IPS-18c (cell line): ENCODE results near the gene NHLRC2.
"Not testable (repeated sequence)": the region's sequence is repeated elsewhere in the genome, so short reads cannot be mapped to it uniquely, and the experiment has no call there.

Source experiments
- H3K4me3 ChIP-seq: 2 replicates; pipeline ENCODE4 v1.7.0; 2013; ENCODE audit warnings: low read depth, mild to moderate bottlenecking, low read length, moderate library complexity; ENCODE audit not compliant: insufficient read depth
- H3K9me3 ChIP-seq: one replicate; pipeline ENCODE4 v1.6.1; 2013; ENCODE audit warnings: mild to moderate bottlenecking, low read length, moderate library complexity; ENCODE audit not compliant: control insufficient read depth, insufficient read depth

NHLRC2 gene

DNA sequence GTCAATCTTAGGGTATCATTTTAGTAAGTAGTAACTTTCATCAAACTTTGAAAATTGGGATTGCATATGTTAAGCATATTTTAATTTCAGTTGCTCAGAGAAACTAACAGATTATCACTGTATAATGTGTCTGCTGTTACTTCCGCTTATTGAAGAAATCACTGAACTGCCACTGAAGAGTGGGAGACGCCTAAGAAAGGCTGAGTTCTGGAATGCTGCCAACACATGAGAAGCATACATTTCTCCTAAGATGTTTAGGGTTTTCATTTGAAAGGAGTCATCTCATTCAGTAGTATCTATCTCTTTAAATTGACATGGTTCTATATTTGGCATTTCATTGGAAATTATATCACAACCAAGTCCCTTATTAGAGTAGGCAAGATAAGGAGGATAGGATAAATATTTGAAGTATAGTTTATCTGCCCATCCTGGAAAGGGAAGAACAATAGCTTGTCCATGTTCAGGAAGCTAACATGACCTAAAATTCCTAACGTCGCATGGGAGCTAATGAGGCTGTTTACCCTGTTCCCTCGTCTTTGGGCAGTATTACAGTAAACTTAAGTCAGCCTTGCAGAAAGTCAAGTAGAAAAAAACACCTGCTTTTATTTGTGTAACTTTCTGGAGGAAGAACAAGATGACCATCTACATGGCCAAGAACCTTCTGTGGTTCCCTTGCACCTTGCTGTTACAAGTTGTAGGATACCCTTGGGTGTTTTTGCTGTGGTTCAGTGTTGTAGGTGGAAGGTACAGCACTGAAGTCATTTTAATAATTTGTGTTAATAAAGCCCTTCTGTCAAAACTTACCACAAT is 67.3 kb downstream of the NHLRC2 start:
- Histone ChIP-seq H3K9me3 (peaks cover 4% of the 10 kb centered on the region), H3K4me3 (no peak overlapping the region)

DNA sequence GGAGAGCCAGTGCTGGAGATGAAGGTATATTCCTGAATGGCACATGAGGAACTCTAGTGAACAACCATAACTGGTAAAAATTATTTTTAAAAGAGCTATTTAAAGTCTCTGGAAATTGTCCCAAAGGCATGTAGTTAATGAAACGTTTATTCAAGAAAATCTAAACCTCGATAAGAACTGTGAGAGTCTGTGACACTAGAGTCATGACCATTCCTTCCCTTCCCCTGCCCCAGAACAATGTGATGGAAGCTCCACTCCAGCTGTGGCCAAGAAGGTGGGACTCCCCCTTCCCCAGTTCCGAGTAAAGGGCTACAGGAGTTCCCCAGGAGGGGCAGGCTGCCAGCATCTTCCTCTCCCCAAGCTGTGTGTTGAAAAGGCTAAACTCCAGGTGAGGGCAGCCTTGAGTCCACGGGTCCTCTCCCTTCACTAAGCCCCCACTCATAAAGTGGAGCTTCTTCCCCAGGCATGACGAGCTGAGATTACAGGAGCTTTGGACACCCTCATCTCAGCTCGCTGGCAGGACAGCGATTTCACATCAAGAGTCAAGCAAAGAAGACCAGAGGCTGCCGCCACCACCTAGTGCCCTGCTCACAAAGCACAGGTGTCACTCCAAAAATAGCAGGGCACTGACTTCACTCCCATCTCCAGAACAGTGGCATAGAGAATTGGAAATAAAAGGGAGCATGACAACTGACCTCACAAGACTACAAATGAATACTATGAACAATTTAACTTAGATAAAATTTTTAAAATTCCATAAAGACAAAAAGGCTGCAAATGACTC is 68.5 kb downstream of the NHLRC2 start:
- Histone ChIP-seq H3K4me3 (no peak overlapping the region), H3K9me3 (peaks cover 4% of the 10 kb centered on the region)

DNA sequence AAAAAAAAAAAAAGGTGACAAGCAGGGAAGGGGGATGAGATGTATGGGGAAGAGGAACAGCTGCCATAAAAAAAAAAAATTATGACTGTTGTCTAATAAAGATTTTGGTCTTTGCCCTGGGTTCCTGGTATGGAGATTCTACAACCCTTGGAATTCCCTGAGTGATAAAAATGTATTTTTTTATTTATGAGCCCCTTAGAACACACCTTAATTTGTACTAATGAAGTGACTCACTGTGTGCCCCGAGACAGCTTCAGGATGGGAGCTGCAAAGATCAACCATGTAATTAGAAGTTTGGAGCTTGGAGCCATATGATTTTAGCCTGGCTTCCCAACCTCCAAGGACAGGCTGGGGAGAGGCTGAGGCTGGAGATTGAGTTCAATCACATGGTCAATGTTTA is 69.7 kb downstream of the NHLRC2 start:
- peaks cover 4% of the 10 kb centered on the region for H3K9me3 ChIP-seq
- no peak overlapping the region for H3K4me3 ChIP-seq

DNA sequence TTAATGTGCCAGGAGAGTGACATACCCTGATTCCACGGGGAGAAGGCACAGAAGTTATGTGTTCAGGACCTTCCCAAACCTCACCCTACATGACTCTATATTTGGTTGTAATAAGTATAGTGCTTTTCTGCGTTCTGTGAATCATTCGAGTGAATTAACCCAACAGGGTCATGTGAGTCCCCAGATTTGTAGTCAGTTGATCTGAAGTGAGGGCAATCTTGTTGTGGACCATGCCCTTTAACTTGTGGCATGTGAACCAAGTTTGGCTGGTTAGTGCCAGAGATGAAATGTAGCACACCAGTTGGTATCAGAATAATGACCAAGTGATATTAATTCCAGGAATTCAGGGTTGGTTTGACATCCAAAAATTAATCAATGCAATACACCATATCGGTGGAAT is 70.2 kb downstream of the NHLRC2 start:
- H3K4me3 ChIP-seq: no peak overlapping the region
- peaks cover 4% of the 10 kb centered on the region for H3K9me3 ChIP-seq

DNA sequence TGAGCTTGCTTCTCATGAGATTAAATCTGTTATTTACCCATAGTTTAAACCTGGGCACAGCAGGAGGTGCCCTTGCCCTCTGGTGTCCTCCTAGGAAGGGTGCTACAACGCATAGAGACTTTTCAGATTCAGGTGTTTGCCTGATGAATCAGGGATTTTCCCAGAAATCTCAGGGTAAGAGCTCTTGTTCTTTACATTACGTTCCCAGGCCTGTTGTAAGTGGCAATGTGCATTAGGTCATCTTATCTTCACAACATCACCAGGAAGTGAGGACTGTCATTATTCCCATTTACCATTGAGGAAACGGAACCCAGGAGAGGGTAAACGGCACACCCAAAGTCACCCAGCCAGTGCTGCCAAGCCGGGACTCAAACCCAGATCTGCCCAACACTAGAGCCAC is 73.0 kb downstream of the NHLRC2 start:
- H3K9me3 ChIP-seq: peaks cover 4% of the 10 kb centered on the region
- H3K4me3 ChIP-seq: no peak overlapping the region

DNA sequence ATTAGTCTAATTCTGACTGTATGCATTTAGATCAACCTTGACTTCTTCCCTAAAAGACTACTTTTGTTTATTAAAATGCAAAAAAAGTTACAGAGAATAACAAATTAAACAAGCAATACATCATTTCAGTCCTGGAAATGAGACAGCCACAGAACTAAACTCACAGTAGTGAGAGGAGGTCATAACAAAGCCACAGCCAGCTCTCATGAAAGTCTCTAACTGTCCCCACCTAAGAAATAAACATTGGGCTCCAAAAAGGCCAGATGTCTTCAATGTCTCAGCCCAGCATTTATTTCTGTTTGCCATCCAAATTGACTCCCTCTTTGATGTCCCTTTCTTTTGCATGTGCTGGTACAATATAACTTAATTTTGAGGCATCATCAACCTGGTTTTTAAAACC is 74.4 kb downstream of the NHLRC2 start:
- peaks cover 6% of the 10 kb centered on the region for H3K9me3 ChIP-seq
- no peak overlapping the region for H3K4me3 ChIP-seq

DNA sequence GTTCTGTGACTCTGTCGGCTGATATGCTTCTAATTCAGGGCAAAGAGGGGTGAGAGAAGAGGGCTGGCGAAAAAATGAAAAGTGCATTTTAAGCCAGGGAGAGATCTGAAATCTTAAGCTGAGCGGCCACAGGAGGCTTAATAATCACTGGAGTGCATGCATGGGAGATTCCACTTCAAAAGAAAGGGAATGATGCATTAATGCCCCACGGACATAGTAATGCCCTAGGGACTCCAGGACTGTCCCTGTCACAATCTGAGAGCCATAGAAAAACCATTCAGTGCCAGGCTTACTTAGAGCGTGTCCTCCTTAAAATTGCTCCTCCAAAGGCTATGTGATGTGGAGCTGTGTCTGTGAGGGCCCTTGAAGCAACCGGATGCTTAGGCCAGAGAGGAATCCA is 75.1 kb downstream of the NHLRC2 start:
- H3K4me3 ChIP-seq: no peak overlapping the region
- peaks cover 6% of the 10 kb centered on the region for H3K9me3 ChIP-seq

DNA sequence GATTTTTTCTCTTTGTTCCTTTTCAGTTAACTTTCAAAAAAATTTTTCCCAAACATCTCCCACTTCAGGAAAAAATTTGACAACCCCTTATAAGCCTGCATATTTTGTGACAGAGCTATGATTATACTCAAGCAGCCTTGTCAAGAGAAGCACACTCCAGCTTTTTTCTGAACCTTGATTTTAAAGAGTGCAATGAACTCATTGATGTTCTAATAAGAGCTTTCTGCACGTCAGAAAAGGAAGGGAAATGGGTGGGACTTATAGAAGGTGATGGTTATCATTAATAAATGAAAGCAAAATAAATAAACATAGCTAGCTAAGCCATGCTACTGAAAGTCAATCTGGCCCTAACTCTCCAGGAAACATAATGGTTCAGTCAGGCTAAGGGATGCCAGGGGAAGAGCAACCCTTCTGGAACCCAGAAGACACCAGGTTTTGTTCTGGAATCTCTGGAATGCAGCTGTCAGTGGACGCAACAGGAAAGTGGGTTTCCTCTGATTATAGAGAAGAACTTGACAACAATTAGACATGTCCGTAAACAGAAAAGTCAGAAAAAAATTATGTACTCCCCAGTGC is 76.1 kb downstream of the NHLRC2 start:
- H3K4me3 ChIP-seq: no peak overlapping the region
- peaks cover 6% of the 10 kb centered on the region for H3K9me3 ChIP-seq

DNA sequence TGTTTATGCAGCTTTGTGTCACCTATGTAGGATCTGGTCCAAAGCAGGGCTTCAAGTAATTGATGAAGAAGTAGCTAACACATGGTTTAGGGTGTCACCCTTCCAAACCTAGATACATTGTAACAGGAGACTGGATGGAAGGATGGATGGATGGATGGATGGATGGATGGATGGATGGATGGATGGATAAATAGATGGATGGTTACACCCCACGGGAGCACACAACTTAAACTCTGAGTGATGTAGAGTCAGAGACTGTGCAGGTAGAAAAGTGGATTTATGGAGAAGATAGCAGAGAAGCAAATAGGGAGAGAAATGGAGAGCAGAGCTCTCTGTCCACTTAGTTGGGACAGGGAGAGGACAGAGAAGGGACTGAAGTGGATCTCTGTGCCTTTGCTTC is 78.4 kb downstream of the NHLRC2 start:
- no peak overlapping the region for H3K4me3 ChIP-seq
- peaks cover 2% of the 10 kb centered on the region for H3K9me3 ChIP-seq

DNA sequence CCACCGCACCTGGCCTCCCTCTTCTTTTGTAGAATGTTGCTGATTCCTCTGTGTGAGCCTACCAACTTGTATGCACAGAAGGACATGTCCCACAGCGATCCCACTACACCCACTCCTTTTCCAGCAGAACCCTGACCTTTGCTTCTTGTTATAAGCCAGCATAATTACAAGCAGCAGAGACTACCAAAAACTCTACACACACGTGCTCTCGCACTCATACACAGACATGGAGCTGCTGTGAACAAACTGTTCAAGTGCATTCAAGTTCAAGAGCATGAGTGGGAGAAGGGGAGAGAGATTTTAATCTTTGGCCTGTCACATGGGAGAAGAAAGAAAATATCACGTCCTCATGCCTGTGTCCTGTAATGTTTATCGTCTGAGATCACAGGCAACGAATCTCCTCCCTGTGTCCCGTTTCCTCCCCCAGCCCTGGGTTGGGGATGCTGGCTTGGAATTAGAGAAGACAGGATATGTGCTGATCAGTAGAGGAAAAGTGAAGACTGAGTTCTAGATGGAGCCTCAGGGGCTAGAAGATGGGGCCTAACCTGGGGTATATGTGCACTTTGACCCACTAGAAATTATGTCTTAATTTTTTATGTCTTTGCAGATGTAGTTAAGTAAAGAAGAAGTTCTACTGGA is 79.6 kb downstream of the NHLRC2 start:
- H3K4me3 ChIP-seq: no peak overlapping the region
- peaks cover 2% of the 10 kb centered on the region for H3K9me3 ChIP-seq

DNA sequence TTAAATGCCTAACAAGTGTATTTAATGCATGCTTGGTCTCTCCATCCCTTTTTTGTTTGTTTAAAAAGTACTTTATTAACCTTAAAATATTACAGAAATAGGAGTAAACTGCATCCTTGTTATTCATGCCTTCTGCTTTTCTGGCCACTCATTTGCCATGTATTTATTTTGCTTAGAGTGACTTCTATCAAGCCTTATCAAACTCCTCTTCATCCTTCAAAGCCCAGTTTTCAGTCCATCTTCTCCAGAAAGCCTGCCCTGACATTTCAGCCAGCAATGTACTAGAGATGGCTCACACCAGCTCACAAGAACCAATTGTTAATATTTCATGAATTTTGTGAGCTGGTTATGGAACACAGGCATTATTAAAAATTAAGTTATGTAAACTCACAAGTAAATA is 82.8 kb downstream of the NHLRC2 start:
- peaks cover 2% of the 10 kb centered on the region for H3K9me3 ChIP-seq
- no peak overlapping the region for H3K4me3 ChIP-seq

DNA sequence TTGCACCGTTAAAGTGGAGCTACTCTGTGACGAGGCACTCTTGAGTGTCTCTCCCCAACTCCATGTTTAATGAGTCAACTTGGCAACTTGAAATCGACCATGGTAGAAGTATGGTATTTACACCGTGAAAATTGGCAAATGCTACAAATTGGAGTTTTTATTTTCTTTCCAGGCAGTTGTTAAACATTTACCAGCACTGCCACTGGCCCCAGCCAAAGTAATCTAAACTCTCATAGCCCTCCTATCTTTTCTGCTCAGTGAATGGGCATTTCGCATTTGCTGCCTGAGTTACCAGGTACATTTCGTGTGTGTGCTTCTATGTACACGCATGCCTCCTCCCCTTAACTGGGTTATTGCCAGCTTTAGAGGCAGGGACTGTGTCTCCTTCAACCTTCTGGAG is 83.3 kb downstream of the NHLRC2 start:
- Histone ChIP-seq H3K9me3 (peaks cover under 1% of the 10 kb centered on the region), H3K4me3 (no peak overlapping the region)

DNA sequence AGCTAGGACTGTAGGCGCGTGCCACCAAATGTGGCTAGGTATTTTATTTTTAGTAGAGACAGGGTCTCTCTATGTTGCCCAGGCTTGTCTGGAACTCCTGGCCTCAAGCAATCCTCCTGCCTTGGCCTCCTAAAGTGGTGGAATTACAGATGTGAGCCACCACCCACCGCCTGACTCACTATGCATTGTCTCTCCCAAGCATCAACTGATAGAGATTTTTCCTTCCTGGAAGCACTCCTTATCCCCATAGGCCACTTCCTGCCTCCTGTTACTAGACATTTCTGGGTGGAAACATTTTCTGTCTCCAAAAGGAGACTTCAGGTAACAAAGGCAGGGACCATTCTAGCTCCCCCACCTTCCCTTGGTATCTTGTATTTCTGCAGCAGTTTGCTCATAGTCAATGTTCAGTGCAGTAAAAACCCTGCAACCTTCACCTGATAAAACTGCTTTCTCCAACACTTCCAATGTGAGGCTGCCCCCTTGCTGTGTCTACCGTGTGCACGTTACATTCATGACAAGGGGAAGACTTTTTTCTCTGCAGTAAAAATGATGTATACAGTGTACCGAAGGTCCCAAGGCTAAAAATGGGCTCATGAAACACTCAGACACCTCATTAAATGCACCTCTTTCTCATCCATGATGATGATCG is 84.9 kb downstream of the NHLRC2 start:
- H3K4me3 ChIP-seq: no peak overlapping the region
- H3K9me3 ChIP-seq: no peaks in the 10 kb centered on the region

DNA sequence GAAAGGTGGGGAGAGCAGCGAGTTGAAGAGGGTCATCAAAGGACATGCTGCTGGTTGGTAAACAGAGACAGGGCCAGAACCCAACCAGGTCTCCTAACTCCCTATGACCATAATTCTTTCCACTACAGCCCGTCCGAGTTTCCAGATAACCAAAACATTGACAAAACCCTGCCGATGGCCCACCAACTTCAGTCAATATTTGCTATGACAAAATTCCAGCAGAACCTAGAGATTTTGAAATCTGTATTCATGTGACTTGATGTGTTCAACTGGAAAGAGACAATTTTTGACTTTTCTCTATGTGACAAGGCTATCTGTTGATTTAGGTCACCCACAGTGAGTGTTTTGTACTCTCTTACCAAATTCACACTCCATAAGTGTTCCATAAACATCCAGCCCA is 86.7 kb downstream of the NHLRC2 start:
- Histone ChIP-seq H3K4me3 (no peak overlapping the region), H3K9me3 (no peaks in the 10 kb centered on the region)

DNA sequence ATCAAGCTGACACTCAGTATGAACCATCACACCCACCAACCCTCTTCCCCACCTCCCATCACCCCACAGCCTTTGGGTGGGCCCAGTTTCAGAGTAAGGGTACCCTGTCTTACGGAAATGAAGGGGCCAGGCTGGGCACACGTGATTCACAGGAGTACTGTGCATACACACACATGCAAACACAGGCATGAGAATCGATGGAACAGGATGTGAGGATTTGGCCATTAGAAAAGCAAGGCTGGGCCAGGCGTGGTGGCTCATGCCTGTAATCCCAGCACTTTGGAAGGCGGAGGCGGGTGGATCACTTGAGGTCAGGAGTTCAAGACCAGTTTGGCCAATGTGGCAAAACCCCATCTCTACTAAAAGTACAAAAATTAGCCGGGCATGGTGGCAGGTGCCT is 88.7 kb downstream of the NHLRC2 start:
- H3K9me3 ChIP-seq, H3K4me3 ChIP-seq: not testable (repeated sequence)

DNA sequence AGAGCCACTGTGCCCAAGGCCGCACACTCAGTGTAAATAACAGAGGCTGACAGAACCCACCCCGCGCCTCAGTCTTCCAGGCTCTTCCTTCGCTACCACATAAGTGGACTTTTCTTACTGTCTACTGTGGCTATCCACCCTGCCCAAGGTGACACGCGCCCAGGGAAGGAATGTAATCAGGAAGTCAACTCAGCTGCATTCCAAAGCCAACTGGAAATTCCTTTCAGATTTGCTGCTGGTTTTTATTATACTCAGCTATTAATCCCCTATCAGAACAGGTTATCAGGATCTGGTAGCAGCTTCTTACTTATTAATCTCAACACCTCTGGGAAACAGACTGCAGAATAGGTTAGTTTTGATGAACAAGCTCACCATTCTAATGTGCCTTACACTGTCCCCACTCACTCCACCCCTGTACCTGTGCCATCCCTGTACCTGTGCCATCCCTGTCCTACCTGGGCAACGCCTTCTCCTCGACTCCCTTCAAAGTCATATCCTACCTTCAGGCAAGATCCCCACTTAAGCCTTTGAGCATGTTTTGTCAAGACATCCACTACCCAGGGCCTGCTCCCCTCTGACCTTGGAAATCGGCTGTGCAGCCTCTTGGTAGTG is 90.7 kb downstream of the NHLRC2 start:
- Histone ChIP-seq H3K9me3 (no peaks in the 10 kb centered on the region), H3K4me3 (no peak overlapping the region)

DNA sequence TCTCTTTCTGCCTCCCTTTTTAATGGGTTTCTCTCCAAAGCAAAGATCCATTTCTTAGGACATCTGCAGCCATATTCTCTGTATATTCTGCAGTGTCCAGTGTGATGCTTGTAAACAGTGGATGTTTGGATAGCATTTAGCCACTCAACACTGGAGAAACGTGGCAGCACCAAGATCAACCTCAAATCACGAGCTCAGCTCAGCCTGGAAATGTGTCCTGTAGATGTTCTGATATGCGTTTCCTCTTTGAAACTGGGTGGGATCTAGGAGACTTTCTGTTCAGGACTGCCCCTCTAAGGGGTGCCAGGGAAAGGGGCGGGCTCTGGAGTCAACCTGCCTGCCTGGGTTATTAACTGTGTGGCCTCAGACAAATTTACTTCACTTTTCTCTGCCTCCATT is 91.2 kb downstream of the NHLRC2 start:
- Histone ChIP-seq H3K4me3 (no peak overlapping the region), H3K9me3 (no peaks in the 10 kb centered on the region)
